ENCODE data around the gene SF3B4.
A peak's percentile ranks its signal among the peaks of the same experiment; 100 is the strongest.
"Not testable (repeated sequence)": the region's sequence is repeated elsewhere in the genome, so short reads cannot be mapped to it uniquely, and the experiment has no call there.

Gene SF3B4

GRCh38 chr1:149965440-149965839, 37.8 kb upstream of the SF3B4 start:
- no peaks in the 10 kb centered on the region for H4K20me1 ChIP-seq (ENCODE audit: insufficient read depth, low read length)
- no peaks in the 10 kb centered on the region for H3F3A ChIP-seq (ENCODE audit: insufficient read depth, low read length)

GRCh38 chr1:149963358-149963757, 35.8 kb upstream of the SF3B4 start:
- Histone ChIP-seq H3K4me3 (ENCODE audit: low read depth, low read length, poor library complexity, severe bottlenecking) (no peak overlapping the region), H4K20me1 (ENCODE audit: insufficient read depth, low read length) (no peaks in the 10 kb centered on the region), H3K4me2 (ENCODE audit: low read length) (no peak overlapping the region), H3K27me3 (ENCODE audit: insufficient read depth, low read length) (no peaks in the 10 kb centered on the region), H3K79me2 (ENCODE audit: insufficient read depth, low read length) (no peaks in the 10 kb centered on the region), H2AFZ (ENCODE audit: low read length) (no peak overlapping the region), H3F3A (ENCODE audit: insufficient read depth, low read length) (no peaks in the 10 kb centered on the region), H3K9me2 (ENCODE audit: low read depth, low read length) (no peaks in the 10 kb centered on the region), H3K4me1 (ENCODE audit: insufficient read depth, low read length, severe bottlenecking) (no peaks in the 10 kb centered on the region), H3K9ac (ENCODE audit: low read length) (no peak overlapping the region), H3K27ac (ENCODE audit: low read depth, low read length, poor library complexity, severe bottlenecking) (no peak overlapping the region), H3K36me3 (ENCODE audit: insufficient read depth, low read length) (no peaks in the 10 kb centered on the region), H3K9me3 (ENCODE audit: low read length) (no peaks in the 10 kb centered on the region)
- TF ChIP-seq CTCF (IDR thresholded peaks at IDR 0.05; ENCODE audit: low read length): no peak
- no peak for TF ChIP-seq EZH2 (IDR thresholded peaks at IDR 0.05; ENCODE audit: borderline replicate concordance, low read length)

More at GRCh38 chr1:149965440-149965839, 37.8 kb upstream of the SF3B4 start:
- H3K9me2 ChIP-seq (ENCODE audit: low read depth, low read length): no peaks in the 10 kb centered on the region
- TF ChIP-seq CTCF (IDR thresholded peaks at IDR 0.05; ENCODE audit: low read length) (no peak), EZH2 (IDR thresholded peaks at IDR 0.05; ENCODE audit: borderline replicate concordance, low read length) (no peak)
- no peak overlapping the region for H3K4me2 ChIP-seq (ENCODE audit: low read length)
- H3K27me3 ChIP-seq (ENCODE audit: insufficient read depth, low read length): no peaks in the 10 kb centered on the region
- no peaks in the 10 kb centered on the region for H3K9me3 ChIP-seq (ENCODE audit: low read length)
- no peak overlapping the region for H3K9ac ChIP-seq (ENCODE audit: low read length)
- no peaks in the 10 kb centered on the region for H3K79me2 ChIP-seq (ENCODE audit: insufficient read depth, low read length)
- no peak overlapping the region for H2AFZ ChIP-seq (ENCODE audit: low read length)
- H3K4me3 ChIP-seq (ENCODE audit: low read depth, low read length, poor library complexity, severe bottlenecking): no peak overlapping the region
- H3K4me1 ChIP-seq (ENCODE audit: insufficient read depth, low read length, severe bottlenecking): no peaks in the 10 kb centered on the region
- no peaks in the 10 kb centered on the region for H3K36me3 ChIP-seq (ENCODE audit: insufficient read depth, low read length)
- H3K27ac ChIP-seq (ENCODE audit: low read depth, low read length, poor library complexity, severe bottlenecking): no peak overlapping the region

- Histone ChIP-seq H3K27me3 (ENCODE audit: insufficient read depth, low read length) (no peaks in the 10 kb centered on the region), H3K9me3 (ENCODE audit: low read length) (no peaks in the 10 kb centered on the region), H3K79me2 (ENCODE audit: insufficient read depth, low read length) (no peaks in the 10 kb centered on the region), H3F3A (ENCODE audit: insufficient read depth, low read length) (no peaks in the 10 kb centered on the region), H3K4me1 (ENCODE audit: insufficient read depth, low read length, severe bottlenecking) (no peaks in the 10 kb centered on the region), H3K36me3 (ENCODE audit: insufficient read depth, low read length) (no peaks in the 10 kb centered on the region; the same call in 1 of the 2 replicates), H3K9me2 (ENCODE audit: low read depth, low read length) (no peaks in the 10 kb centered on the region), H3K9ac (ENCODE audit: low read length) (no peak overlapping the region), H4K20me1 (ENCODE audit: insufficient read depth, low read length) (no peaks in the 10 kb centered on the region), H3K27ac (ENCODE audit: low read depth, low read length, poor library complexity, severe bottlenecking) (no peak overlapping the region), H3K4me3 (ENCODE audit: low read depth, low read length, poor library complexity, severe bottlenecking) (no peak overlapping the region), H3K4me2 (ENCODE audit: low read length) (no peak overlapping the region), H2AFZ (ENCODE audit: low read length) (no peak overlapping the region)
- no peak for TF ChIP-seq EZH2 (IDR thresholded peaks at IDR 0.05; ENCODE audit: borderline replicate concordance, low read length)
These were observed 35.1 kb upstream of the SF3B4 start for GRCh38 chr1:149962736-149963135.

GRCh38 chr1:149962039-149962647, 34.5 kb upstream of the SF3B4 start:
- no peaks in the 10 kb centered on the region for H3K79me2 ChIP-seq (ENCODE audit: insufficient read depth, low read length)
- no peaks in the 10 kb centered on the region for H4K20me1 ChIP-seq (ENCODE audit: insufficient read depth, low read length)
- H3K4me3 ChIP-seq (ENCODE audit: low read depth, low read length, poor library complexity, severe bottlenecking): no peak overlapping the region
- H3K9me2 ChIP-seq (ENCODE audit: low read depth, low read length): no peaks in the 10 kb centered on the region
- no peak overlapping the region for H3K4me2 ChIP-seq (ENCODE audit: low read length)
- no peaks in the 10 kb centered on the region for H3F3A ChIP-seq (ENCODE audit: insufficient read depth, low read length)
- H3K4me1 ChIP-seq (ENCODE audit: insufficient read depth, low read length, severe bottlenecking): no peaks in the 10 kb centered on the region
- TF ChIP-seq EZH2 (IDR thresholded peaks at IDR 0.05; ENCODE audit: borderline replicate concordance, low read length): no peak
- TF ChIP-seq CTCF (IDR thresholded peaks at IDR 0.05; ENCODE audit: low read length): peak; percentile 76
- no peak overlapping the region for H3K27ac ChIP-seq (ENCODE audit: low read depth, low read length, poor library complexity, severe bottlenecking)
- no peaks in the 10 kb centered on the region; the same call in 1 of the 2 replicates for H3K36me3 ChIP-seq (ENCODE audit: insufficient read depth, low read length)
- H2AFZ ChIP-seq (ENCODE audit: low read length): no peak overlapping the region
- H3K9ac ChIP-seq (ENCODE audit: low read length): no peak overlapping the region
- no peaks in the 10 kb centered on the region for H3K9me3 ChIP-seq (ENCODE audit: low read length)
- no peaks in the 10 kb centered on the region for H3K27me3 ChIP-seq (ENCODE audit: insufficient read depth, low read length)

- H3K9me2 ChIP-seq (ENCODE audit: low read depth, low read length); H3K9ac ChIP-seq (ENCODE audit: low read length); H3F3A ChIP-seq (ENCODE audit: insufficient read depth, low read length); H3K36me3 ChIP-seq (ENCODE audit: insufficient read depth, low read length); H4K20me1 ChIP-seq (ENCODE audit: insufficient read depth, low read length); H3K27me3 ChIP-seq (ENCODE audit: insufficient read depth, low read length); H3K27ac ChIP-seq (ENCODE audit: low read depth, low read length, poor library complexity, severe bottlenecking); H3K9me3 ChIP-seq (ENCODE audit: low read length); H3K4me2 ChIP-seq (ENCODE audit: low read length); H3K4me1 ChIP-seq (ENCODE audit: insufficient read depth, low read length, severe bottlenecking); H3K4me3 ChIP-seq (ENCODE audit: low read depth, low read length, poor library complexity, severe bottlenecking); H2AFZ ChIP-seq (ENCODE audit: low read length); H3K79me2 ChIP-seq (ENCODE audit: insufficient read depth, low read length): not testable (repeated sequence)
These were observed 29.9 kb upstream of the SF3B4 start for GRCh38 chr1:149957548-149957947.

Measured in OCI-LY1 (cell line).